Adrenal gland (tissue), 12 donors: ENCODE results near the gene PTPRD. TPM values are rescaled to one million over a fixed set of nuclear protein-coding genes. Genes with fewer than 3 reads are reported as not detected.

Source experiments
- DNase-seq, 7 donors: peaks; one replicate each; pipeline ENCODE4 v3.0.0-alpha.2; 2019 to 2020
- H3K27ac ChIP-seq, 5 donors: fragments of 200-600 bp; sonication (generic) in 4 of 5; 1 replicate in 3 of 5; 2 replicates in 2 of 5; pipeline versions ENCODE4 v1.5.1 to v1.8.0; 2016 to 2020; ENCODE audit warnings: mild to moderate bottlenecking in 1 of 5
- H3K27me3 ChIP-seq: fragments of 200-600 bp; 2 replicates; pipeline ENCODE4 v1.8.0; 2021
- H3K36me3 ChIP-seq, 2 donors: fragments of 200-600 bp; replicated peaks in 1 of 2; 1 replicate in 1 of 2; 2 replicates in 1 of 2; pipeline versions ENCODE4 v1.5.1 to v1.8.0; 2018 to 2022
- H3K4me1 ChIP-seq, 2 donors: fragments of 200-600 bp; replicated peaks in 1 of 2; 1 replicate in 1 of 2; 2 replicates in 1 of 2; pipeline versions ENCODE4 v1.5.1 to v1.8.0; 2018 to 2021
- H3K4me3 ChIP-seq, 4 donors: fragments of 200-600 bp; sonication (generic) in 3 of 4; one replicate each; pipeline ENCODE4 v1.5.1; 2016 to 2018
- H3K9me3 ChIP-seq, 3 donors: fragments of 200-600 bp; sonication (generic) in 1 of 3; replicated peaks in 1 of 3; 1 replicate in 2 of 3; 2 replicates in 1 of 3; pipeline versions ENCODE4 v1.5.1 to v1.8.0; 2016 to 2021
- CTCF ChIP-seq, 6 experiments: fragments of 450-650 bp in 4 of 6; fragments of 200-600 bp in 2 of 6; sonication (generic) in 1 of 6; IDR thresholded peaks; 1 replicate in 5 of 6; 2 replicates in 1 of 6; pipeline versions ENCODE4 v1.5.1 to v1.8.0; 2016 to 2021; ENCODE audit warnings: antibody characterized with exemption in 6 of 6, mild to moderate bottlenecking in 2 of 6, moderate library complexity in 1 of 6
- POLR2A ChIP-seq, 2 donors: fragments of 450-650 bp; IDR thresholded peaks; one replicate each; pipeline ENCODE4 v1.6.1; 2017; ENCODE audit warnings: antibody characterized with exemption in 2 of 2, mild to moderate bottlenecking in 2 of 2, moderate library complexity in 1 of 2
- WGBS, 4 donors: extraction: QIAGEN DNeasy Blood & Tissue Kit in 2 of 4; methylation state at CpG; one replicate each; pipeline versions ENCODE4 v1.1.5 to v1.1.7; 2013 to 2017; 5-methylcytosine and 5-hydroxymethylcytosine counted together
- intact Hi-C, 2 donors: fragments of 100-400 bp; cut with DNase I; formaldehyde crosslinking; loops; one replicate each; pipeline versions ENCODE4 v1.14.1 to v1.15.0; 2022 to 2023
- polyA plus RNA-seq, 3 donors: library from polyadenylated mRNA; stranded (reverse); fragments of 200-250 nt in 2 of 3; fragments of 350-450 nt in 1 of 3; fragmentation: Illumina TruSeq in 1 of 3; extraction: RNeasy Lipid Tissue Mini Kit (QIAGEN cat#74804) in 1 of 3; gene quantifications; one replicate each; pipeline ENCODE4 v1.2.3, GENCODE V29; 2013 to 2014
- total RNA-seq, 9 donors: library from RNA; depleted of rRNA in 4 of 9; stranded (reverse); fragments of >200 nt in 4 of 9; fragments of 120-200 nt in 1 of 9; fragmentation: NEBNext Ultra II Directional in 1 of 9; extraction: Animal tissue kit (Norgen Biotek cat#: 25700) in 1 of 9; gene quantifications; one replicate each; pipeline versions ENCODE4 v1.1.0 to v1.2.4, GENCODE V29; 2013 to 2023
- donor health status: healthy with polysubstance abuse.
- donor health status: Bipolar disorder and iron deficiency.
- donor health status: DM: yes; HTN: yes; CAD: no.
- donor health status: DM: no; HTN: no; CAD: no.
- donor health status: DM: no; HTN: no; CAD: no.
- donor health status: DM: yes; HTN: yes; CAD: no.

Gene PTPRD
- total and polyA plus RNA-seq, 12 donors: 0.61 to 71.2 (median 4.5) TPM

DNA sequence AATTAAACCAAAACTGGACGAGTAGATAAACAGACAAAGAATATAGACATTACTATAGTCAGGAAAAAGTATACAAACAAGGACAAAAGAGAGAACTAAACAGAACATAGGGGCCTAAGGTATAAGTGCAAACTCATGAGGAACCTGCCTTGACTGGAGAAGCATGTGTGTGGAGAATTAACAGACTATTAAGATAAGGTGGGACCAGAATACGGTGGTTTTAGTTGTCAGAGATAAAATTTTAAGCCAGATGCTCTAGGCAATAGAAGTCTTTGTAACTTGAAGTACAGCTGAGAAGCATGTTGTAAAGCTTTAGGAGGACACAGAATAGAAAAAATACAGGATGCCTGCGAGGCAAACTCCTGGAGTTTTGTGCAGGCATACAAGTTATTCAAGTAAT lies 707.1 kb downstream of the PTPRD start:
- WGBS, 4 donors: 48 to 64% (median 58%) methylated on average over 3 of the region's 3 CpGs

DNA sequence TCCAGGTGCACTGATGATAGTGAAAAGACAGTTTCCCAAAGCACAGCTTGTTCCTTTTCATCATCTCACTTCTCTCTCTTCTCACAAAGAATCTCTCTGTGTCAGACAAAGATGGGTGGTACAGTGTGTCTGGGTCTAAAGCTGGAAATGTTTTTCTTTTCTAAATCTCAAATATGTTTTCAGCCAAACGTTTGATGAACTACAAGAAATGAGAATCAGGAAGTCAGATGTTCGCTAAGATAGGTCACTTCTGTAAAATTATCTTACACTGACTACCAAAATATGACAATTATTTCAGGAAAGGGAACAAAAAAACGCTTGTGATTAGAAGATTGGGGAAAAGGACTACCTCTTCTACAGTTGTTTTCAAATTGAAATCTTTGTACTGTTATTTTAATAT lies 708.8 kb downstream of the PTPRD start:
- no peak overlapping the region for H3K4me3 ChIP-seq
- H3K9me3 ChIP-seq: no peaks in the 10 kb centered on the region
- no peaks in the 10 kb centered on the region for H3K4me1 ChIP-seq
- H3K27me3 ChIP-seq: no peaks in the 10 kb centered on the region
- H3K36me3 ChIP-seq: no peaks in the 10 kb centered on the region
- DNase-seq: no peak
- 20 to 26% (median 23%) methylated on average over 3 of the region's 3 CpGs for WGBS, 4 donors
- no peak overlapping the region for H3K27ac ChIP-seq
- intact Hi-C loops: no loop called here
- TF ChIP-seq POLR2A (IDR thresholded peaks at IDR 0.05) (no peak), CTCF (IDR thresholded peaks at IDR 0.05) (no peak)

More for the DNA sequence above, 707.1 kb downstream of the PTPRD start:
- no peaks in the 10 kb centered on the region for H3K9me3 ChIP-seq
- TF ChIP-seq POLR2A (IDR thresholded peaks at IDR 0.05): no peak
- no peak for TF ChIP-seq CTCF (IDR thresholded peaks at IDR 0.05)
- no peaks in the 10 kb centered on the region for H3K4me1 ChIP-seq
- no peaks in the 10 kb centered on the region for H3K36me3 ChIP-seq
- no peak overlapping the region for H3K4me3 ChIP-seq
- intact Hi-C loops: no loop called here
- no peak for DNase-seq
- H3K27me3 ChIP-seq: no peaks in the 10 kb centered on the region
- H3K27ac ChIP-seq: no peak overlapping the region

DNA sequence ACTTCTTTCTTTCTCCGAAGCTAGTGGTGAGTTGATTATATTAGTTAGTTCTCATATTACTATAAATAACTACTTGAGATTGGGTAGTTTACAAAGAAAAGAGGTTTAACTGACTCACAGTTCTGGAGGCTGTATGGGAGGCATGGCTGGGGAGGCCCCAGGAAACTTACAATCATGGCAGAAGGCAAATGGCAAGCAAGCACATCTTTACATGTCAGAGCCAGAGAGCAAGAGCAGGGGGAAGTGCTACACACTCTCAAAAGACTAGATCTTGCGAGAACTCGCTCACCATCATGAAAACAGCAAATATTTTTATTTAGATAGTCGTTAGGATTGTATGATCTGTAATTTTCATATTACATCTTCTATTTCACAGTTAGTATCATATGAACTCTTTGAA lies 711.2 kb downstream of the PTPRD start:
- H3K4me3 ChIP-seq: no peak overlapping the region
- no peak for TF ChIP-seq POLR2A (IDR thresholded peaks at IDR 0.05)
- no peak overlapping the region for H3K27ac ChIP-seq
- H3K4me1 ChIP-seq: no peaks in the 10 kb centered on the region
- DNase-seq: no peak
- no peaks in the 10 kb centered on the region for H3K27me3 ChIP-seq
- H3K36me3 ChIP-seq: no peaks in the 10 kb centered on the region
- 30 to 53% (median 39%) methylated on average over 4 of the region's 4 CpGs for WGBS, 4 donors
- intact Hi-C loops: no loop called here
- H3K9me3 ChIP-seq: no peaks in the 10 kb centered on the region

DNA sequence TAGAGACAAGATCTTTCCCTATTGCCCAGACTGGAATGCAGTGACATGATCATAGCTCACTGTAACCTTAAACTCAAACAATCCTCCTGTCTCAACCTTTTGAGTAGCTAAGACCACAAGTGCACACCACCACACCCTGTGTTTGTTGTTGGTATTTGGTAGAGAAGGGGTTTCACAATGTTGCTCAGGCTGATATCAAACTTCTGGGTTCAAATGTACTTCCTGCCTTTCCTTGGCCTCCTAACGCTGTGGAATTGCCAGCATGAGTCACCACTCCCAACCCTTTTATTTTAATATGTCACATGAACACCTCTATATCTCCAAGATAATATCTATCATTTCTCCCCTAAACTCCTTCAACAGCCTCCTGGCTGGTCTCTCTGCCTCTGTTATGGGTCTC lies 719.0 kb downstream of the PTPRD start:
- no peaks in the 10 kb centered on the region for H3K4me1 ChIP-seq
- intact Hi-C loops: no loop called here
- no peak overlapping the region for H3K4me3 ChIP-seq
- TF ChIP-seq CTCF (IDR thresholded peaks at IDR 0.05) (no peak), POLR2A (IDR thresholded peaks at IDR 0.05) (no peak)
- 12 to 33% (median 20%) methylated on average over 1 of the region's 1 CpG for WGBS, 4 donors
- DNase-seq: no peak
- no peak overlapping the region for H3K27ac ChIP-seq
- no peaks in the 10 kb centered on the region for H3K36me3 ChIP-seq
- no peaks in the 10 kb centered on the region for H3K27me3 ChIP-seq
- no peaks in the 10 kb centered on the region for H3K9me3 ChIP-seq

GRCh38 chr9:9892217-9892616 lies 720.6 kb downstream of the PTPRD start:
- no peak for DNase-seq
- no peak overlapping the region for H3K27ac ChIP-seq
- 80 to 87% (median 86%) methylated on average over 3 of the region's 3 CpGs for WGBS, 4 donors
- H3K9me3 ChIP-seq: no peaks in the 10 kb centered on the region
- H3K4me3 ChIP-seq: no peak overlapping the region
- TF ChIP-seq POLR2A (IDR thresholded peaks at IDR 0.05): no peak
- TF ChIP-seq CTCF (IDR thresholded peaks at IDR 0.05): no peak
- H3K27me3 ChIP-seq: no peaks in the 10 kb centered on the region
- H3K36me3 ChIP-seq: no peaks in the 10 kb centered on the region
- no peaks in the 10 kb centered on the region for H3K4me1 ChIP-seq
- intact Hi-C loops: no loop called here
